NCI-H1092 treated with DMSO at 0.1 percent for 48 hours (cell line): ENCODE measurements around the gene TRPC4AP.

ENCODE experiments used
- DNase-seq: peaks from one replicate; lab custom pipeline; 2025; lab: John Stamatoyannopoulos, UW

Gene TRPC4AP

GRCh38 chr20:35000922-35001595, 91.5 kb downstream of the TRPC4AP start:
- no peak for DNase-seq

GRCh38 chr20:35000311-35000921, 92.2 kb downstream of the TRPC4AP start:
- DNase-seq = no peak

- DNase-seq = no peak
These were observed 92.8 kb downstream of the TRPC4AP start for GRCh38 chr20:34999782-35000181.

- no peak for DNase-seq
These were observed 93.6 kb downstream of the TRPC4AP start for GRCh38 chr20:34999021-34999451.

GRCh38 chr20:34998331-34998950, 94.2 kb downstream of the TRPC4AP start:
- no peak for DNase-seq

GRCh38 chr20:34997774-34998173, 94.8 kb downstream of the TRPC4AP start:
- DNase-seq = no peak

- DNase-seq = no peak
These were observed 95.5 kb downstream of the TRPC4AP start for GRCh38 chr20:34997131-34997561.

- DNase-seq = no peak
These were observed 96.2 kb downstream of the TRPC4AP start for GRCh38 chr20:34996243-34997028.

- no peak for DNase-seq
These were observed 96.9 kb downstream of the TRPC4AP start for GRCh38 chr20:34995696-34996095.

GRCh38 chr20:34995192-34995591, 97.4 kb downstream of the TRPC4AP start:
- no peak for DNase-seq

- no peak for DNase-seq
These were observed 98.0 kb downstream of the TRPC4AP start for GRCh38 chr20:34994509-34995131.

- no peak for DNase-seq
These were observed 98.6 kb downstream of the TRPC4AP start for GRCh38 chr20:34993941-34994508.

- no peak for DNase-seq
These were observed 99.7 kb downstream of the TRPC4AP start for GRCh38 chr20:34992751-34993417.

- no peak for DNase-seq
These were observed 101.9 kb downstream of the TRPC4AP start for GRCh38 chr20:34990661-34991214.

- no peak for DNase-seq
These were observed 102.4 kb downstream of the TRPC4AP start for GRCh38 chr20:34990231-34990630.

GRCh38 chr20:34989670-34990069, 102.9 kb downstream of the TRPC4AP start:
- no peak for DNase-seq

GRCh38 chr20:34989118-34989517, 103.5 kb downstream of the TRPC4AP start:
- DNase-seq = no peak

GRCh38 chr20:34988191-34988540, 104.4 kb downstream of the TRPC4AP start:
- DNase-seq = no peak

GRCh38 chr20:34987288-34988190, 105.1 kb downstream of the TRPC4AP start:
- DNase-seq = no peak
